Loucy (cell line): ENCODE results near the gene HPS6.
A peak's percentile ranks its signal among the peaks of the same experiment; 100 is the strongest.

Experiments
- CTCF ChIP-seq: fragments of 200-600 bp; sonication (generic); conservative IDR thresholded peaks from 2 replicates; pipeline ENCODE4 v1.5.1; 2014; ENCODE audit warnings: mild to moderate bottlenecking, antibody characterized with exemption, low read length
- EZH2phosphoT487 ChIP-seq: fragments of 200-600 bp; IDR thresholded peaks from 2 replicates; pipeline ENCODE4 v1.6.1; 2018; ENCODE audit warnings: antibody characterized with exemption, mild to moderate bottlenecking, moderate library complexity, borderline replicate concordance

- TF ChIP-seq CTCF (peak; percentile 59), EZH2phosphoT487 (no peak)
These were observed at the start of gene HPS6 for GRCh38 chr10:102064868-102065560.
